Tibial nerve (tissue), 4 donors: ENCODE data around the gene ABI3BP. TPM values are rescaled to one million over a fixed set of nuclear protein-coding genes. Genes with fewer than 3 reads are reported as not detected.

ENCODE experiments used
- DNase-seq, 2 donors: peaks; one replicate each; pipeline ENCODE4 v3.0.0-alpha.2; 2019; ENCODE audit warnings: low spot score in 2 of 2
- H3K27ac ChIP-seq, 4 donors: fragments of 200-600 bp; sonication (generic) in 3 of 4; one replicate each; pipeline ENCODE4 v1.5.1; 2017 to 2019; ENCODE audit warnings: mild to moderate bottlenecking in 1 of 4
- H3K27me3 ChIP-seq, 2 donors: fragments of 200-600 bp; sonication (generic) in 1 of 2; one replicate each; pipeline versions ENCODE4 v1.5.1 to v1.6.0; 2017 to 2019
- H3K36me3 ChIP-seq, 3 donors: fragments of 200-600 bp; sonication (generic); one replicate each; pipeline ENCODE4 v1.5.1; 2018 to 2019
- H3K4me1 ChIP-seq, 4 donors: fragments of 200-600 bp; sonication (generic) in 3 of 4; one replicate each; pipeline ENCODE4 v1.5.1; 2017 to 2019
- H3K4me3 ChIP-seq, 4 donors: fragments of 200-600 bp; sonication (generic) in 3 of 4; one replicate each; pipeline ENCODE4 v1.5.1; 2017 to 2019; ENCODE audit warnings: mild to moderate bottlenecking in 1 of 4, moderate library complexity in 1 of 4
- H3K9me3 ChIP-seq, 4 donors: fragments of 200-600 bp; sonication (generic) in 3 of 4; one replicate each; pipeline ENCODE4 v1.5.1; 2017 to 2019
- EP300 ChIP-seq, 2 donors: sonication (generic); formaldehyde crosslinking; IDR thresholded peaks; one replicate each; pipeline ENCODE4 v1.6.1; 2017; ENCODE audit warnings: antibody characterized with exemption in 2 of 2, mild to moderate bottlenecking in 1 of 2
- POLR2A ChIP-seq, 2 donors: fragments of 450-650 bp; IDR thresholded peaks; one replicate each; pipeline ENCODE4 v1.6.1; 2017; ENCODE audit warnings: antibody characterized with exemption in 2 of 2, mild to moderate bottlenecking in 2 of 2, moderate library complexity in 2 of 2
- WGBS, 2 donors: methylation state at CpG; one replicate each; pipeline ENCODE4 v1.1.5; 2018; 5-methylcytosine and 5-hydroxymethylcytosine counted together
- total RNA-seq, 4 donors: library from RNA; depleted of rRNA; stranded (reverse); fragments of >200 nt; gene quantifications; one replicate each; pipeline ENCODE4 v1.1.0, GENCODE V29; 2016
- TF ChIP-seq, protein P1 (sequence below), 5 experiments: fragments of 200-600 bp in 3 of 5; fragments of 450-650 bp in 2 of 5; sonication (generic) in 3 of 5; IDR thresholded peaks; one replicate each; pipeline ENCODE4 v1.5.1; 2016 to 2019; ENCODE audit warnings: antibody characterized with exemption in 5 of 5, mild to moderate bottlenecking in 3 of 5, moderate library complexity in 2 of 5

ABI3BP gene
- total RNA-seq, 4 donors from 2014 or later: 39.6 to 189 (median 139) TPM

DNA sequence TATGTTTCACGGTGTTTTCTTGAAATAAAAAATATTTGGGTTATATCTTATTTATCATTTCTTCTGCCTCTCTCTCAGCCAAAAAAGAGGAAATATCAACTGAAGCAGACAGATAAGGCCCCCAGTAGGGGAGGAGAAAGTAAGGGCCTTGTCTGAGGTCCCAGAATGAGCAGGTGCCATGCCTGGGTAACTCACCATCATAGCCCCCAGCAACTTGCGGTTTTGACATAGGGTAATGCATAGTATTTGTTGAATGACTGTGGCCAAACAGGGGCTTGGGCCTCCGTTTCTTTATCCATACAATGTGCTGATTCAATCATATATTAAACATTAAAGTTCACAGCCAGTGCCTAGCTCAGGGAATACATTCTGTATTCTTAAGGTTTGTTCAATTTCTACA lies 119.6 kb downstream of the ABI3BP start:
- Histone ChIP-seq H3K36me3 (no peaks in the 10 kb centered on the region), H3K27me3 (no peaks in the 10 kb centered on the region), H3K4me1 (peaks cover 0 to 31% (median 0%) of the 10 kb centered on the region in 4 donors), H3K9me3 (no peaks in the 10 kb centered on the region), H3K4me3 (no peak overlapping the region), H3K27ac (no peak overlapping the region)
- no peak for DNase-seq
- TF ChIP-seq POLR2A (IDR thresholded peaks at IDR 0.05) (no peak), EP300 (IDR thresholded peaks at IDR 0.05) (no peak)
- TF ChIP-seq, protein P1, sequence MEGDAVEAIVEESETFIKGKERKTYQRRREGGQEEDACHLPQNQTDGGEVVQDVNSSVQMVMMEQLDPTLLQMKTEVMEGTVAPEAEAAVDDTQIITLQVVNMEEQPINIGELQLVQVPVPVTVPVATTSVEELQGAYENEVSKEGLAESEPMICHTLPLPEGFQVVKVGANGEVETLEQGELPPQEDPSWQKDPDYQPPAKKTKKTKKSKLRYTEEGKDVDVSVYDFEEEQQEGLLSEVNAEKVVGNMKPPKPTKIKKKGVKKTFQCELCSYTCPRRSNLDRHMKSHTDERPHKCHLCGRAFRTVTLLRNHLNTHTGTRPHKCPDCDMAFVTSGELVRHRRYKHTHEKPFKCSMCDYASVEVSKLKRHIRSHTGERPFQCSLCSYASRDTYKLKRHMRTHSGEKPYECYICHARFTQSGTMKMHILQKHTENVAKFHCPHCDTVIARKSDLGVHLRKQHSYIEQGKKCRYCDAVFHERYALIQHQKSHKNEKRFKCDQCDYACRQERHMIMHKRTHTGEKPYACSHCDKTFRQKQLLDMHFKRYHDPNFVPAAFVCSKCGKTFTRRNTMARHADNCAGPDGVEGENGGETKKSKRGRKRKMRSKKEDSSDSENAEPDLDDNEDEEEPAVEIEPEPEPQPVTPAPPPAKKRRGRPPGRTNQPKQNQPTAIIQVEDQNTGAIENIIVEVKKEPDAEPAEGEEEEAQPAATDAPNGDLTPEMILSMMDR (IDR thresholded peaks at IDR 0.05): no peak
- WGBS, 2 donors: 88 to 91% methylated on average over 3 of the region's 3 CpGs

DNA sequence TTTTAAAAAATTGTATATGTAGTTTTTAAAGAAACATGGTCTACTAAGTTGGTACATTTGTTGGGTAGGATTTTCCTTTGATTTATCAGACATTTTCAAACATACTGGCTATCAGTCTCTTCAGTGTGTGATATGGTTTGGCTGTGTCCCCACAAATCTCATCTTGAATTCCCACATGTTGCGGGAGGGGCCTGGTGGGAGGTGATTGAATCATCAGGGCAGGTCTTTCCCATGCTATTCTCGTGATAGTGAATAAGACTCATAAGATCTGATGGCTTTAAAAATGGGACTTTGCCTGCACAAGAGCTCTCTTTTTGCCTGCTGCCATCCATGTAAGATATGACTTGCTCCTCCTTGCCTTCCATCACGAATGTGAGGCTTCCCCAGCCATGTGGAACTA lies 121.9 kb downstream of the ABI3BP start:
- Histone ChIP-seq H3K36me3 (no peaks in the 10 kb centered on the region), H3K4me3 (no peak overlapping the region), H3K4me1 (peaks cover 0 to 38% (median 0%) of the 10 kb centered on the region in 4 donors), H3K9me3 (no peaks in the 10 kb centered on the region), H3K27me3 (no peaks in the 10 kb centered on the region), H3K27ac (no peak overlapping the region)
- TF ChIP-seq POLR2A (IDR thresholded peaks at IDR 0.05) (no peak), EP300 (IDR thresholded peaks at IDR 0.05) (no peak)
- TF ChIP-seq, protein P1 (IDR thresholded peaks at IDR 0.05): no peak
- DNase-seq: no peak
- 60 to 70% methylated on average over 3 of the region's 3 CpGs for WGBS, 2 donors

DNA sequence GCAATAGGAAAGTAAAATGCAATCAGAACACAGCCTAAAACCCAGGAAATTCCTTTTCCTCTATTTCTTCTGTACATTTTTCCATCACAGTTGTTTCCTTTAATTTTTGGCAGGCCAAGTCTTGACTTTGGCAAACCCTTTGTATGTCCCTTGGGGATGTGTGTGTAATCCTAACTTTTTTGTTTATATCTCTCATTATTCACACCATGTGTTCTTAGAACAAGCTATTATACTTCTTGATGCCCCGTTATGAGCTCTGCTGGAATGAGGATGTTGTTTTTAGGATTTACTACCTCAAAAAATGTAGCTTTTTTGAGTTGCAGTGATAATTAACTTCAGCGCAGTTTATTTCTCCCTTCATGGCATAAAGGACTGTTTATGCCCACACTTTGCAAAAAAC lies 123.4 kb downstream of the ABI3BP start:
- TF ChIP-seq, protein P1 (IDR thresholded peaks at IDR 0.05): no peak
- TF ChIP-seq EP300 (IDR thresholded peaks at IDR 0.05): peak in 1 of 2 donors; percentile 58
- Histone ChIP-seq H3K27ac (peak overlapping the region in 1 of 4 donors; percentile 50), H3K4me1 (peaks cover 0 to 33% (median 0%) of the 10 kb centered on the region in 4 donors), H3K4me3 (no peak overlapping the region), H3K36me3 (no peaks in the 10 kb centered on the region), H3K27me3 (no peaks in the 10 kb centered on the region), H3K9me3 (no peaks in the 10 kb centered on the region)
- DNase-seq: peak in 1 of 2 donors; percentile 34
- 17 to 21% methylated on average over 2 of the region's 2 CpGs for WGBS, 2 donors

DNA sequence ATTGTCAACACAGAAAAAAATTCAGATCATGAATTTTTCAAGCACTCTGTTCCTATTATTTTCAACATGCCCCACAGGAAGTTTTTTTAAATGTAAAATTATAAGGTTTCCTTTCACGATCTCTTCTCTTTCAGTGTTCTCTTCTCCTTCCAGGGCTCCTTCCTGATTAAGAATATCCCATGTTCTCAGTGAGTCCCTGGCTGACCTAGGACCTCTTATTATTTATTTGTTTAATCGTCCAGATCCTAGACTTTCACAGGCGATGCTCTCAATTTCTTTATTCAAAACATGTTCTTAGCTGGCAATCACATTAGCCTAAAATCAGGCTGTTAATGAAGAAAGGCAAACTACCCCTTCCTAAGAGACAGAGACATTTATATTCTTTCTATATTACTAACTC lies 124.3 kb downstream of the ABI3BP start:
- H3K4me3 ChIP-seq: no peak overlapping the region
- TF ChIP-seq, protein P1 (IDR thresholded peaks at IDR 0.05): no peak
- no peak for TF ChIP-seq POLR2A (IDR thresholded peaks at IDR 0.05)
- TF ChIP-seq EP300 (IDR thresholded peaks at IDR 0.05): no peak
- H3K27me3 ChIP-seq: no peaks in the 10 kb centered on the region
- peaks cover 0 to 32% (median 0%) of the 10 kb centered on the region in 4 donors for H3K4me1 ChIP-seq
- H3K27ac ChIP-seq: peak overlapping the region in 2 of 4 donors; percentile 19 to 58
- 40 to 50% methylated on average over 3 of the region's 3 CpGs for WGBS, 2 donors
- no peak for DNase-seq
- no peaks in the 10 kb centered on the region for H3K36me3 ChIP-seq
- no peaks in the 10 kb centered on the region for H3K9me3 ChIP-seq

DNA sequence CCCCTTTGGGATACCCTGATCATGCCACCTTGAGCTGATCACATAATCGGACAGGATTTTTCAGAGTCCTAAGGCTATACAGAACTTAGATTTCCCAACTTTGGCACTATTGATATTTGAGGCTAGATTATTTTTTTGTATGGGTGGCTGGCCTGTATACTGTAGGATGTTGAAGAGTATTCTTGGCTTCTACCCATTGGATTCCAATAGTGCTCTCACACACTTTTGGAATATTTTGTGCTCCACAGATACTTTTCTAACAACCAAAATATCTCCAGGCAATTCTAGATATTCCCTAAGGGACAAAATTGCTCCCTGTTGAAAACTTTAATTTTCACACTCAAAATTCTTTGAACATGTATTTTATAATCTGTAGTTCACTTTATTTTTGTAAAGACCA lies 125.1 kb downstream of the ABI3BP start:
- no peak overlapping the region for H3K4me3 ChIP-seq
- H3K9me3 ChIP-seq: no peaks in the 10 kb centered on the region
- peak overlapping the region in 1 of 4 donors; percentile 2 for H3K27ac ChIP-seq
- no peaks in the 10 kb centered on the region for H3K36me3 ChIP-seq
- H3K4me1 ChIP-seq: peaks cover 0 to 32% (median 0%) of the 10 kb centered on the region in 4 donors
- TF ChIP-seq, protein P1 (IDR thresholded peaks at IDR 0.05): no peak
- no peak for TF ChIP-seq EP300 (IDR thresholded peaks at IDR 0.05)
- TF ChIP-seq POLR2A (IDR thresholded peaks at IDR 0.05): no peak
- 85 to 95% methylated on average over 1 of the region's 1 CpG for WGBS, 2 donors
- DNase-seq: no peak
- H3K27me3 ChIP-seq: no peaks in the 10 kb centered on the region
